Astrocyte (in vitro differentiated cells and primary cell): ENCODE data around the gene FAM81A. TPM values are rescaled to one million over a fixed set of nuclear protein-coding genes. Genes with fewer than 3 reads are reported as not detected.

Source experiments
- DNase-seq: peaks from one replicate; pipeline ENCODE4 v3.0.0-alpha.2; 2010; ENCODE audit warnings: low read depth
- FAIRE-seq: peaks from 2 replicates; lab custom pipeline; 2011; peaks lifted over from hg19 to GRCh38; lab: Jason Lieb, UNC
- H2AFZ ChIP-seq: 2 replicates; pipeline ENCODE4 v1.6.0; 2012; ENCODE audit warnings: low read depth, low read length, inconsistent platforms
- H3K27ac ChIP-seq: 2 replicates; pipeline ENCODE4 v1.5.1; 2011; ENCODE audit warnings: low read depth, low read length, inconsistent platforms
- H3K27me3 ChIP-seq: 2 replicates; pipeline ENCODE4 v1.6.0; 2011; ENCODE audit warnings: low read length, inconsistent platforms; ENCODE audit not compliant: insufficient read depth
- H3K36me3 ChIP-seq: 2 replicates; pipeline ENCODE4 v1.5.1; 2011; ENCODE audit warnings: low read length, inconsistent platforms; ENCODE audit not compliant: insufficient read depth
- H3K4me1 ChIP-seq: 2 replicates; pipeline ENCODE4 v1.5.1; 2011; ENCODE audit warnings: low read length, inconsistent platforms; ENCODE audit not compliant: insufficient read depth
- H3K4me2 ChIP-seq: 2 replicates; pipeline ENCODE4 v1.6.0; 2012; ENCODE audit warnings: low read length, inconsistent platforms
- H3K4me3 ChIP-seq: 2 replicates; pipeline ENCODE4 v1.5.1; 2011; ENCODE audit warnings: low read depth, mild to moderate bottlenecking, low read length, inconsistent platforms; ENCODE audit not compliant: insufficient read depth
- H3K79me2 ChIP-seq: 2 replicates; pipeline ENCODE4 v1.6.0; 2012; ENCODE audit warnings: mild to moderate bottlenecking, low read length, inconsistent platforms; ENCODE audit not compliant: insufficient read depth
- H3K9ac ChIP-seq: 2 replicates; pipeline ENCODE4 v1.6.0; 2012; ENCODE audit warnings: mild to moderate bottlenecking, low read length, inconsistent platforms
- H3K9me3 ChIP-seq: 2 replicates; pipeline ENCODE4 v1.5.1; 2012; ENCODE audit warnings: low read depth, mild to moderate bottlenecking, low read length, inconsistent platforms; ENCODE audit not compliant: insufficient read depth
- H4K20me1 ChIP-seq: 2 replicates; pipeline ENCODE4 v1.6.0; 2012; ENCODE audit warnings: low read length, inconsistent platforms; ENCODE audit not compliant: insufficient read depth
- H3K27ac Mint-ChIP-seq: one replicate; pipeline ENCODE4 v1.8.0; 2021; ENCODE audit warnings: mild to moderate bottlenecking, mixed read lengths; ENCODE audit not compliant: unreplicated experiment
- H3K27me3 Mint-ChIP-seq: one replicate; pipeline ENCODE4 v1.8.0; 2021; ENCODE audit warnings: low read depth, mixed read lengths; ENCODE audit not compliant: unreplicated experiment
- H3K36me3 Mint-ChIP-seq: one replicate; pipeline ENCODE4 v1.8.0; 2021; ENCODE audit warnings: low read depth, mixed read lengths; ENCODE audit not compliant: unreplicated experiment
- H3K4me1 Mint-ChIP-seq: one replicate; pipeline ENCODE4 v1.8.0; 2021; ENCODE audit warnings: low read depth, mixed read lengths; ENCODE audit not compliant: unreplicated experiment
- H3K4me3 Mint-ChIP-seq: one replicate; pipeline ENCODE4 v1.8.0; 2021; ENCODE audit warnings: mild to moderate bottlenecking, moderate library complexity, mixed read lengths; ENCODE audit not compliant: unreplicated experiment
- H3K9me3 Mint-ChIP-seq: one replicate; pipeline ENCODE4 v1.8.0; 2021; ENCODE audit warnings: mild to moderate bottlenecking, mixed read lengths; ENCODE audit not compliant: unreplicated experiment
- EZH2 ChIP-seq: IDR thresholded peaks from 2 replicates; pipeline ENCODE4 v1.6.1; 2012; ENCODE audit warnings: mild to moderate bottlenecking, low read length, inconsistent platforms; ENCODE audit not compliant: insufficient read depth
- total RNA-seq: library from RNA; stranded (reverse); gene quantifications from 2 replicates; pipeline ENCODE4 v1.2.1, GENCODE V29; 2021
- TF ChIP-seq, protein P1 (sequence below): IDR thresholded peaks from 2 replicates; pipeline ENCODE4 v1.5.1; 2011; ENCODE audit warnings: low read depth, mild to moderate bottlenecking, inconsistent platforms, low read length, moderate library complexity; ENCODE audit not compliant: insufficient read depth

The FAM81A gene
- total RNA-seq, 1 donor from 2014 or later: 0.73 TPM

DNA sequence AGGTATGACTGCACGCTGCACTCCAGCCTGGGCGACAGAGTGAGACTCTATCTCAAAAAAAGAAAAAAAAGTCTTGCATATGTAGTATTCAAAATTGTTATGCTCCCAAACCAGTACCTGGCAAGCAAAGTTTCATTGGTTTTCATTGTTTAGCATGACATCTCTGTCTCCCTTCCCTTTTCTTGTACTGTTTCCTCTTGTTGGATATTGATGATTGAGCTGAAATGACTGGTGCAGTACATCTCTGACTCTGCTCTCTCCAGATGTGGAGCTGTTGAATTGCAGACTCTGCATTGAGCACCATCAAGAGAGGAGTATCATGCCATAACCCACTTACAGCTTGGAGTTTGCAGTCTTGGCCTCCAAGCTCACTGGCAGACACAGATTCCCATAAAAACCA lies 77.2 kb downstream of the FAM81A start:
- no peak overlapping the region for H3K9ac ChIP-seq
- no peak overlapping the region for H3K4me3 ChIP-seq
- no peaks in the 10 kb centered on the region for H3K27me3 ChIP-seq
- TF ChIP-seq EZH2: no peak
- TF ChIP-seq, protein P1, sequence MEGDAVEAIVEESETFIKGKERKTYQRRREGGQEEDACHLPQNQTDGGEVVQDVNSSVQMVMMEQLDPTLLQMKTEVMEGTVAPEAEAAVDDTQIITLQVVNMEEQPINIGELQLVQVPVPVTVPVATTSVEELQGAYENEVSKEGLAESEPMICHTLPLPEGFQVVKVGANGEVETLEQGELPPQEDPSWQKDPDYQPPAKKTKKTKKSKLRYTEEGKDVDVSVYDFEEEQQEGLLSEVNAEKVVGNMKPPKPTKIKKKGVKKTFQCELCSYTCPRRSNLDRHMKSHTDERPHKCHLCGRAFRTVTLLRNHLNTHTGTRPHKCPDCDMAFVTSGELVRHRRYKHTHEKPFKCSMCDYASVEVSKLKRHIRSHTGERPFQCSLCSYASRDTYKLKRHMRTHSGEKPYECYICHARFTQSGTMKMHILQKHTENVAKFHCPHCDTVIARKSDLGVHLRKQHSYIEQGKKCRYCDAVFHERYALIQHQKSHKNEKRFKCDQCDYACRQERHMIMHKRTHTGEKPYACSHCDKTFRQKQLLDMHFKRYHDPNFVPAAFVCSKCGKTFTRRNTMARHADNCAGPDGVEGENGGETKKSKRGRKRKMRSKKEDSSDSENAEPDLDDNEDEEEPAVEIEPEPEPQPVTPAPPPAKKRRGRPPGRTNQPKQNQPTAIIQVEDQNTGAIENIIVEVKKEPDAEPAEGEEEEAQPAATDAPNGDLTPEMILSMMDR: no peak
- no peak overlapping the region for H2AFZ ChIP-seq
- H3K79me2 ChIP-seq: no peaks in the 10 kb centered on the region
- FAIRE-seq: no peak
- H3K9me3 Mint-ChIP-seq: no peaks in the 10 kb centered on the region
- no peak overlapping the region for H3K27ac Mint-ChIP-seq
- H3K4me1 ChIP-seq: no peaks in the 10 kb centered on the region
- DNase-seq: no peak
- H3K36me3 Mint-ChIP-seq: no peaks in the 10 kb centered on the region
- H3K9me3 ChIP-seq: no peaks in the 10 kb centered on the region
- H4K20me1 ChIP-seq: no peaks in the 10 kb centered on the region
- no peaks in the 10 kb centered on the region for H3K4me1 Mint-ChIP-seq
- no peaks in the 10 kb centered on the region for H3K27me3 Mint-ChIP-seq
- no peaks in the 10 kb centered on the region for H3K36me3 ChIP-seq
- H3K27ac ChIP-seq: no peak overlapping the region
- no peak overlapping the region for H3K4me3 Mint-ChIP-seq
- no peak overlapping the region for H3K4me2 ChIP-seq

DNA sequence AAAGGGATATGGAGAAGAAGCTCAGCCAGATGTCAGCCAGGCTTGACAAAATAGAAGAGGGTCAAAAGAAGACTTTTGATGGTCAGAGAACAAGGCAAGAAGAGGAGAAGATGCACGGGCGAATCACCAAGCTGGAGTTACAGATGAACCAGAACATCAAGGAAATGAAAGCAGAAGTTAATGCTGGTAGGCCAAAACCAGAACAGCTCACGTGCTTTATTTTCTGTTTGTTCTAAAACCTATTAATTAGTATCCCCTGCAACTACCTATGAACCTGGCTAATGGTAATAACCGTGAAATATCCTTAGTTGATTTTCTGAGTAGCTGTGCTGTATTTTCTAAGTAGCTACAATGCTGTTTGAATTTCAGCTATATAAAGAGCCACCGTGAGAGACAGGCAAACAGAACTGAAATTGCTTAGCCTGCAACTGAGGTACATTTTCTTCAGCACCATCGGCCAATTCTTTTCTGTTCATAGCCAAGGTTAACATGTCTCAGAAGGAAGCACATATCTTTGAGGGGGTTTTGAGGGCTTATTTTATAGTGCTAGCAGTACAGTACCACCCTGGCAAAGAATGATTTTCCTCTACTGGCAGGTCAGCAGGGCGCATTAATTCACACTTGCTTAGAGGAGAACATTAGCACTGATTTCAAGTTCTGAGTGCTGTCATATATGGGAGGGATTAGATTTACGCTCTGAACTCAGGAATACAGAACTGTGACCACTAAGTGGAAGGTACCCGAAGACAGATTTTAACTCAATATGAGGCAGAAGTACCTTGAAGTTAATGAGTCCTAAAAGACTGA lies 78.9 kb downstream of the FAM81A start:
- FAIRE-seq (no peak), DNase-seq (no peak)
- Mint-ChIP-seq H3K27ac (no peak overlapping the region), H3K36me3 (no peaks in the 10 kb centered on the region), H3K9me3 (no peaks in the 10 kb centered on the region), H3K27me3 (no peaks in the 10 kb centered on the region), H3K4me3 (no peak overlapping the region), H3K4me1 (no peaks in the 10 kb centered on the region)
- Histone ChIP-seq H3K27ac (no peak overlapping the region), H2AFZ (no peak overlapping the region), H3K9ac (no peak overlapping the region), H3K9me3 (no peaks in the 10 kb centered on the region), H4K20me1 (no peaks in the 10 kb centered on the region), H3K4me1 (no peaks in the 10 kb centered on the region), H3K4me2 (no peak overlapping the region), H3K36me3 (no peaks in the 10 kb centered on the region), H3K4me3 (no peak overlapping the region), H3K27me3 (no peaks in the 10 kb centered on the region), H3K79me2 (no peaks in the 10 kb centered on the region)
- no peak for TF ChIP-seq EZH2
- TF ChIP-seq, protein P1: no peak

DNA sequence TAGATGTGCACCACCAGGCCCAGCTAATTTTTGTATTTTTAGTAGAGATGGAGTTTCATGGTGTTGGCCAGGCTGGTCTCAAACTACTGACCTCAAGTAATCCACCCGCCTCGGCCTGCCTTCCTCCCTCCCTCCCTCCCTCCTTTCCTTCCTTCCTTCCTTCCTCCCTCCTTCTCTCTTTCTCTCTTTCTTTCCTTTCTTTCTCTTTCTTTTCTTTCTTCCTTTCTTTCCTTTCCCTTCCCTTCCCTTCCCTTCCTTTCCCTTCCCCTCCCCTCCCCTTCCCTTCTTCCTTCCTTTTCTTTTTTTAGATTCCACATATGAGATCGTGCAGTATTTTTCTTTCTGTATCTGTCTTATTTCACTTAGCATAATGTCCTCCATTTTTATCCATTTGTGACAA lies 81.3 kb downstream of the FAM81A start:
- H3K27ac Mint-ChIP-seq: no peak overlapping the region
- Histone ChIP-seq H2AFZ (no peak overlapping the region), H3K36me3 (no peaks in the 10 kb centered on the region), H3K4me1 (no peaks in the 10 kb centered on the region), H3K27ac (no peak overlapping the region), H3K4me3 (no peak overlapping the region), H4K20me1 (no peaks in the 10 kb centered on the region), H3K4me2 (no peak overlapping the region), H3K79me2 (no peaks in the 10 kb centered on the region), H3K9ac (no peak overlapping the region), H3K9me3 (no peaks in the 10 kb centered on the region), H3K27me3 (no peaks in the 10 kb centered on the region)
- FAIRE-seq: no peak
- H3K27me3 Mint-ChIP-seq: no peaks in the 10 kb centered on the region
- no peak for DNase-seq
- H3K4me1 Mint-ChIP-seq: no peaks in the 10 kb centered on the region
- H3K4me3 Mint-ChIP-seq: no peak overlapping the region
- H3K9me3 Mint-ChIP-seq: no peaks in the 10 kb centered on the region
- no peak for TF ChIP-seq EZH2
- TF ChIP-seq, protein P1: no peak
- H3K36me3 Mint-ChIP-seq: no peaks in the 10 kb centered on the region
